ENCODE results near the gene CYBRD1. TPM values are rescaled to one million over a fixed set of nuclear protein-coding genes. Genes with fewer than 3 reads are reported as not detected.

CYBRD1 gene
- total and polyA plus RNA-seq, 10 of the 15 experiments (the other 5 are each of a cell fraction or from before 2014, with no cell fraction given) = 10.8 to 51.9 (median 29.6) TPM

DNA sequence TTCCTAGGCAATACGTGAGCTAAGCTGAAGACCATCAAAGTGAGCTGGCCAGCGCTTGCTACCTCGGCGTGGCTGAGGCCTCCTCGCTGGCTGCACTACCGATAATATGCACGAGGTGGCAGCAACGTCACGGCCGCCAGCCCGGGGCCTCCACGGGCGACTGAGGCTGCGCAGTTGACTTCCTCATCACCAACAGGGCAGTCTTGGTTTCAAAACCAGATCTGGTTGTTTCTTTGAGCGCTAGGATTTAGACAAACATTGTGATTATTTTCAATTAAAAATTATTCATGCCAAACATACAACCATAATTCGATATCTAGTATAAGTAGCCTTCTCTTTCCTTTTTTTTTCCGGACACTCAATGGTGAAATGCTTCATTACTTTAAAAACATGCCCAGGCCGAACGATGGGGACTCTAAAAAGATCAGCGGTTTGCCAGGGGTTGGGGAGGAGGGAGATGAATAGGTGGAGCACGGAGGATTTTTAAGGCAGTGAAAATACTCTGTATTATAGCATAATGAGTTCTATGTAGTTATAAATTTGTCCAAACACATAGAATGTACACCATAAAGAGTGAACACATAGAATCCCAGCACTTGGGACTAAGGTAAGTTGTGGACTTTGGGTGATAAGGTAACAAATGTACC is 52.0 kb downstream of the CYBRD1 start (continued):
- TF ChIP-seq TAF1 (IDR thresholded peaks at IDR 0.05; ENCODE audit: borderline replicate concordance, low read depth, low read length) = peak; percentile 35; the same call in 1 of the 2 replicates
- TF ChIP-seq, protein P1, sequence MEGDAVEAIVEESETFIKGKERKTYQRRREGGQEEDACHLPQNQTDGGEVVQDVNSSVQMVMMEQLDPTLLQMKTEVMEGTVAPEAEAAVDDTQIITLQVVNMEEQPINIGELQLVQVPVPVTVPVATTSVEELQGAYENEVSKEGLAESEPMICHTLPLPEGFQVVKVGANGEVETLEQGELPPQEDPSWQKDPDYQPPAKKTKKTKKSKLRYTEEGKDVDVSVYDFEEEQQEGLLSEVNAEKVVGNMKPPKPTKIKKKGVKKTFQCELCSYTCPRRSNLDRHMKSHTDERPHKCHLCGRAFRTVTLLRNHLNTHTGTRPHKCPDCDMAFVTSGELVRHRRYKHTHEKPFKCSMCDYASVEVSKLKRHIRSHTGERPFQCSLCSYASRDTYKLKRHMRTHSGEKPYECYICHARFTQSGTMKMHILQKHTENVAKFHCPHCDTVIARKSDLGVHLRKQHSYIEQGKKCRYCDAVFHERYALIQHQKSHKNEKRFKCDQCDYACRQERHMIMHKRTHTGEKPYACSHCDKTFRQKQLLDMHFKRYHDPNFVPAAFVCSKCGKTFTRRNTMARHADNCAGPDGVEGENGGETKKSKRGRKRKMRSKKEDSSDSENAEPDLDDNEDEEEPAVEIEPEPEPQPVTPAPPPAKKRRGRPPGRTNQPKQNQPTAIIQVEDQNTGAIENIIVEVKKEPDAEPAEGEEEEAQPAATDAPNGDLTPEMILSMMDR (IDR thresholded peaks at IDR 0.05 in 2 of 3, conservative IDR thresholded peaks at IDR 0.05 in 1 of 3; ENCODE audit: control insufficient read depth in 2 of 3, extremely low read depth in 1 of 3, insufficient read depth in 1 of 3, low read depth in 3 of 3, low read length in 3 of 3) = peak; percentile 94 to 97 (median 95); a peak in 5 of 6 replicates

DNA sequence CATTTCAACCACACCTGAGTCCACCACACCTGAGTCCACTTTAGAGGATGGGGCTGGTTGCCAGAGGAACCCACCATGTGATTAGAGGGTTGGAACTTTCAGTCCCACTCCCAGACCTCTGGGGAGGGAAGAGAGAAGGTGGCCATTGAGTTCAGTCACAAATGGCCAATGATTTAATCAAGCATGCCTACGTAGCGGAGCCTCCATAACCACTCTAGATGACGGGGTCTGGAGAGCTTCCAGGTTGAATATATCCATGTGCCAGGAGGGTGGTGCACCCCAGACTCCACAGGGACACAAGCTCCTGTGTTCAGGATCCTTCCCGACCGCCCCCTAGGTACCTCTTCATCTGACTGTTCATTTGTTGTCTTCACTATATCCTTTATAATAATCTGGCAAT is 53.3 kb downstream of the CYBRD1 start:
- RAD21 ChIA-PET (ENCODE audit: unreplicated experiment) = no interaction called here
- FAIRE-seq = no peak
- intact Hi-C loops (cut with micrococcal nuclease; ENCODE audit: unreplicated experiment) = loop anchor here (2.0 kb wide), 1 partner anchor 527 kb away; the partner anchor contains the start of gene DLX2
- TF ChIP-seq MYB (IDR thresholded peaks at IDR 0.05; ENCODE audit: borderline replicate concordance, low read depth, low read length) = no peak
- TF ChIP-seq NFIC (IDR thresholded peaks at IDR 0.05; ENCODE audit: low read depth, low read length) = no peak
- no peak for TF ChIP-seq POU2F2 (IDR thresholded peaks at IDR 0.05; ENCODE audit: borderline replicate concordance, low read depth, low read length)
- TF ChIP-seq, protein P2, sequence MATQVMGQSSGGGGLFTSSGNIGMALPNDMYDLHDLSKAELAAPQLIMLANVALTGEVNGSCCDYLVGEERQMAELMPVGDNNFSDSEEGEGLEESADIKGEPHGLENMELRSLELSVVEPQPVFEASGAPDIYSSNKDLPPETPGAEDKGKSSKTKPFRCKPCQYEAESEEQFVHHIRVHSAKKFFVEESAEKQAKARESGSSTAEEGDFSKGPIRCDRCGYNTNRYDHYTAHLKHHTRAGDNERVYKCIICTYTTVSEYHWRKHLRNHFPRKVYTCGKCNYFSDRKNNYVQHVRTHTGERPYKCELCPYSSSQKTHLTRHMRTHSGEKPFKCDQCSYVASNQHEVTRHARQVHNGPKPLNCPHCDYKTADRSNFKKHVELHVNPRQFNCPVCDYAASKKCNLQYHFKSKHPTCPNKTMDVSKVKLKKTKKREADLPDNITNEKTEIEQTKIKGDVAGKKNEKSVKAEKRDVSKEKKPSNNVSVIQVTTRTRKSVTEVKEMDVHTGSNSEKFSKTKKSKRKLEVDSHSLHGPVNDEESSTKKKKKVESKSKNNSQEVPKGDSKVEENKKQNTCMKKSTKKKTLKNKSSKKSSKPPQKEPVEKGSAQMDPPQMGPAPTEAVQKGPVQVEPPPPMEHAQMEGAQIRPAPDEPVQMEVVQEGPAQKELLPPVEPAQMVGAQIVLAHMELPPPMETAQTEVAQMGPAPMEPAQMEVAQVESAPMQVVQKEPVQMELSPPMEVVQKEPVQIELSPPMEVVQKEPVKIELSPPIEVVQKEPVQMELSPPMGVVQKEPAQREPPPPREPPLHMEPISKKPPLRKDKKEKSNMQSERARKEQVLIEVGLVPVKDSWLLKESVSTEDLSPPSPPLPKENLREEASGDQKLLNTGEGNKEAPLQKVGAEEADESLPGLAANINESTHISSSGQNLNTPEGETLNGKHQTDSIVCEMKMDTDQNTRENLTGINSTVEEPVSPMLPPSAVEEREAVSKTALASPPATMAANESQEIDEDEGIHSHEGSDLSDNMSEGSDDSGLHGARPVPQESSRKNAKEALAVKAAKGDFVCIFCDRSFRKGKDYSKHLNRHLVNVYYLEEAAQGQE (IDR thresholded peaks at IDR 0.05; ENCODE audit: low read depth, low read length) = no peak
- no peak for TF ChIP-seq RCOR1 (conservative IDR thresholded peaks at IDR 0.05; ENCODE audit: low read depth, low read length)
- no peak for TF ChIP-seq RAD51 (IDR thresholded peaks at IDR 0.05)
- TF ChIP-seq SIX5 (IDR thresholded peaks at IDR 0.05; ENCODE audit: low read depth, low read length, severe bottlenecking) = no peak
- no peak for TF ChIP-seq PBX3 (IDR thresholded peaks at IDR 0.05; ENCODE audit: insufficient replicate concordance, low read depth, low read length)
- TF ChIP-seq ZBTB4 (CRISPR knock-in tag; IDR thresholded peaks at IDR 0.05) = no peak

More for the DNA sequence above, 53.3 kb downstream of the CYBRD1 start:
- peaks cover 0 to 1% of the 10 kb centered on the region in 2 experiments; a peak in 1 of 4 replicates for H3K27me3 ChIP-seq (replicated peaks in 1 of 2; ENCODE audit: control insufficient read depth in 2 of 2, insufficient read depth in 2 of 2, low read length in 1 of 2)
- no peak overlapping the region for H2AFZ ChIP-seq (ENCODE audit: control insufficient read depth, low read depth, low read length)
- no peaks in the 10 kb centered on the region for H3K9me3 ChIP-seq (replicated peaks; ENCODE audit: control insufficient read depth, insufficient read depth, low read length)
- H3K36me3 ChIP-seq (ENCODE audit: control insufficient read depth in 2 of 2, insufficient read depth in 2 of 2, low read length in 1 of 2) = no peaks in the 10 kb centered on the region
- ChIA-PET SMC1A (ENCODE audit: uncharacterized antibody, unreplicated experiment) (interaction anchor here (0.8 kb wide), 1 partner anchor 81 kb away, joined by 3 read pairs; no protein-coding TSS in a partner anchor), CTCF (interaction anchor here (0.9 to 1.4 kb wide), 4 partner anchors 23 to 552 kb away, joined by 3 to 4 read pairs (median 3); no protein-coding TSS in a partner anchor), POLR2A (no interaction called here)
- WGBS (ENCODE audit: insufficient coverage, insufficient replicate concordance, low lambda C conversion rate, missing lambda C conversion rate) = 78% methylated on average over 5 of the region's 5 CpGs
- H3K4me2 ChIP-seq (ENCODE audit: control insufficient read depth, insufficient read depth) = no peak overlapping the region
- no peaks in the 10 kb centered on the region for H3K79me2 ChIP-seq (ENCODE audit: control insufficient read depth, insufficient read depth, low read length)
- no peak for ATAC-seq
- no peak for DNase-seq (ENCODE audit: low read depth, low spot score)
- in situ Hi-C loops (cut with MboI) = no loop called here
- H3K9ac ChIP-seq (ENCODE audit: control insufficient read depth, insufficient read depth, low read length) = no peak overlapping the region
- H3K4me3 ChIP-seq = no peak overlapping the region
- H3K4me1 ChIP-seq (ENCODE audit: control insufficient read depth, insufficient read depth, low read length) = no peaks in the 10 kb centered on the region
- no TSS peak for BruUV-seq (replicated peaks)
- H4K20me1 ChIP-seq (ENCODE audit: control insufficient read depth, insufficient read depth) = no peaks in the 10 kb centered on the region
- H3K27ac ChIP-seq (ENCODE audit: control insufficient read depth, insufficient read depth) = no peak overlapping the region
